Measurements from ENCODE around the gene AFTPH.

- TF ChIP-seq, protein P1, sequence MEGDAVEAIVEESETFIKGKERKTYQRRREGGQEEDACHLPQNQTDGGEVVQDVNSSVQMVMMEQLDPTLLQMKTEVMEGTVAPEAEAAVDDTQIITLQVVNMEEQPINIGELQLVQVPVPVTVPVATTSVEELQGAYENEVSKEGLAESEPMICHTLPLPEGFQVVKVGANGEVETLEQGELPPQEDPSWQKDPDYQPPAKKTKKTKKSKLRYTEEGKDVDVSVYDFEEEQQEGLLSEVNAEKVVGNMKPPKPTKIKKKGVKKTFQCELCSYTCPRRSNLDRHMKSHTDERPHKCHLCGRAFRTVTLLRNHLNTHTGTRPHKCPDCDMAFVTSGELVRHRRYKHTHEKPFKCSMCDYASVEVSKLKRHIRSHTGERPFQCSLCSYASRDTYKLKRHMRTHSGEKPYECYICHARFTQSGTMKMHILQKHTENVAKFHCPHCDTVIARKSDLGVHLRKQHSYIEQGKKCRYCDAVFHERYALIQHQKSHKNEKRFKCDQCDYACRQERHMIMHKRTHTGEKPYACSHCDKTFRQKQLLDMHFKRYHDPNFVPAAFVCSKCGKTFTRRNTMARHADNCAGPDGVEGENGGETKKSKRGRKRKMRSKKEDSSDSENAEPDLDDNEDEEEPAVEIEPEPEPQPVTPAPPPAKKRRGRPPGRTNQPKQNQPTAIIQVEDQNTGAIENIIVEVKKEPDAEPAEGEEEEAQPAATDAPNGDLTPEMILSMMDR (IDR thresholded peaks at IDR 0.05; ENCODE audit: insufficient read depth, low read depth, low read length) = no peak
- no peak for TF ChIP-seq EZH2 (IDR thresholded peaks at IDR 0.05; ENCODE audit: insufficient read depth, low read length)
Measured at GRCh38 chr2:64492821-64493220, 31.3 kb upstream of the AFTPH start.

Data from astrocyte (in vitro differentiated cells and primary cell).